Nephron (organoid): ENCODE measurements around the gene RHBDF1.

ENCODE experiments used
- H3K27ac Mint-ChIP-seq, 3 experiments: 2 replicates each; pipeline ENCODE4 v1.8.0; 2020; ENCODE audit warnings: mixed read lengths in 3 of 3, mild to moderate bottlenecking in 2 of 3, moderate library complexity in 1 of 3
- H3K27me3 Mint-ChIP-seq: 2 replicates; pipeline ENCODE4 v1.8.0; 2021; ENCODE audit warnings: low read depth, mild to moderate bottlenecking, moderate library complexity, mixed read lengths
- H3K36me3 Mint-ChIP-seq: 2 replicates; pipeline ENCODE4 v1.8.0; 2020; ENCODE audit warnings: low read depth, mixed read lengths
- H3K4me1 Mint-ChIP-seq: 2 replicates; pipeline ENCODE4 v1.8.0; 2020; ENCODE audit warnings: mixed read lengths
- H3K4me3 Mint-ChIP-seq, 3 experiments: 2 replicates each; pipeline ENCODE4 v1.8.0; 2020; ENCODE audit warnings: mild to moderate bottlenecking in 3 of 3, mixed read lengths in 3 of 3, moderate library complexity in 2 of 3
- H3K9me3 Mint-ChIP-seq: 2 replicates; pipeline ENCODE4 v1.8.0; 2020; ENCODE audit warnings: mixed read lengths
- TF ChIP-seq, protein P1 (sequence below), 3 experiments: fragments of 200-600 bp; sonication (generic); IDR thresholded peaks; one replicate each; pipeline ENCODE4 v1.5.0; 2021; ENCODE audit warnings: antibody characterized with exemption in 3 of 3; ENCODE audit not compliant: unreplicated experiment in 3 of 3

RHBDF1 gene

DNA sequence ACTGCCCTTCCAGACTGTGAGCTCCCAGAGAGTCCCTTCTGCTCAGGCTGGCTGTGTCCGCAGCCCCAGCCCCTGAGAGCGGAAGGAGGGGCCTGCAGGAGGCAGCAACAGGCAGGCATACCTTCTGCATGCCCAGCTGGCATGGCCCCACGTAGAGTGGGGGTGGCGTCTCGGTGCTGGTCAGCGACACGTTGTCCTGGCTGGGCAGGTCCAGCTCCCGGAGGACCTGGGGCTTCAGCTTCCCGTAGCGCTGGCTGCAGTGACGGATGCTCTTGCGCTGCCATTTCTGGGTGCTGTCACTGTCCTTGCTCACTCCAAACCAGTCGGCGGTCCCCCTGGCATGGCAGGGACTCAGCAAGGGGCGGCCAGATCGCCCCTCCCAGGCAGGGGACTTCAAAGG, 9.0 kb downstream of the RHBDF1 start:
- no peak overlapping the region for H3K4me3 Mint-ChIP-seq
- TF ChIP-seq, protein P1, sequence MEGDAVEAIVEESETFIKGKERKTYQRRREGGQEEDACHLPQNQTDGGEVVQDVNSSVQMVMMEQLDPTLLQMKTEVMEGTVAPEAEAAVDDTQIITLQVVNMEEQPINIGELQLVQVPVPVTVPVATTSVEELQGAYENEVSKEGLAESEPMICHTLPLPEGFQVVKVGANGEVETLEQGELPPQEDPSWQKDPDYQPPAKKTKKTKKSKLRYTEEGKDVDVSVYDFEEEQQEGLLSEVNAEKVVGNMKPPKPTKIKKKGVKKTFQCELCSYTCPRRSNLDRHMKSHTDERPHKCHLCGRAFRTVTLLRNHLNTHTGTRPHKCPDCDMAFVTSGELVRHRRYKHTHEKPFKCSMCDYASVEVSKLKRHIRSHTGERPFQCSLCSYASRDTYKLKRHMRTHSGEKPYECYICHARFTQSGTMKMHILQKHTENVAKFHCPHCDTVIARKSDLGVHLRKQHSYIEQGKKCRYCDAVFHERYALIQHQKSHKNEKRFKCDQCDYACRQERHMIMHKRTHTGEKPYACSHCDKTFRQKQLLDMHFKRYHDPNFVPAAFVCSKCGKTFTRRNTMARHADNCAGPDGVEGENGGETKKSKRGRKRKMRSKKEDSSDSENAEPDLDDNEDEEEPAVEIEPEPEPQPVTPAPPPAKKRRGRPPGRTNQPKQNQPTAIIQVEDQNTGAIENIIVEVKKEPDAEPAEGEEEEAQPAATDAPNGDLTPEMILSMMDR (IDR thresholded peaks at IDR 0.05; ENCODE audit: unreplicated experiment in 3 of 3): no peak
- H3K4me1 Mint-ChIP-seq: peaks cover 30% of the 10 kb centered on the region
- peaks cover 13% of the 10 kb centered on the region for H3K36me3 Mint-ChIP-seq
- H3K9me3 Mint-ChIP-seq: no peaks in the 10 kb centered on the region
- H3K27me3 Mint-ChIP-seq: no peaks in the 10 kb centered on the region
- H3K27ac Mint-ChIP-seq: no peak overlapping the region

DNA sequence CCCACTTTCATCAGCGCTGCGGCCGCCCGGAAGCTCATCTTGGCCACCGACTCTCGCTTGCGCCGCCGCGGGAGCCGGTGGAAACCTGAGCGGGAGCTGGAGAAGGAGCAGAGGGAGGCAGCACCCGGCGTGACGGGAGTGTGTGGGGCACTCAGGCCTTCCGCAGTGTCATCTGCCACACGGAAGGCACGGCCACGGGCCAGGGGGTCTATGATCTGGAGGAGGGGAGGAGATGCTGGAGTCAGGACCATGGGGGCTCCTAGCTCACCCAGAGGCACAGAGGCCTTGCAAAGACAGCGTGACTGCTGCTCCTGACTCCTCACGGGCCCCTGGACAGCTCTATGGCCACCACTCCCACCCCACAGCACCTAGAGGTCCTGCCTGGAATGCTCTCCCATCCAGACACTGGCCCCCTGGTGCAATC, 9.5 kb downstream of the RHBDF1 start:
- Mint-ChIP-seq H3K9me3 (no peaks in the 10 kb centered on the region), H3K4me1 (peaks cover 27% of the 10 kb centered on the region), H3K4me3 (no peak overlapping the region), H3K27ac (no peak overlapping the region), H3K27me3 (no peaks in the 10 kb centered on the region), H3K36me3 (peaks cover 18% of the 10 kb centered on the region)
- TF ChIP-seq, protein P1 (IDR thresholded peaks at IDR 0.05; ENCODE audit: unreplicated experiment in 3 of 3): no peak

DNA sequence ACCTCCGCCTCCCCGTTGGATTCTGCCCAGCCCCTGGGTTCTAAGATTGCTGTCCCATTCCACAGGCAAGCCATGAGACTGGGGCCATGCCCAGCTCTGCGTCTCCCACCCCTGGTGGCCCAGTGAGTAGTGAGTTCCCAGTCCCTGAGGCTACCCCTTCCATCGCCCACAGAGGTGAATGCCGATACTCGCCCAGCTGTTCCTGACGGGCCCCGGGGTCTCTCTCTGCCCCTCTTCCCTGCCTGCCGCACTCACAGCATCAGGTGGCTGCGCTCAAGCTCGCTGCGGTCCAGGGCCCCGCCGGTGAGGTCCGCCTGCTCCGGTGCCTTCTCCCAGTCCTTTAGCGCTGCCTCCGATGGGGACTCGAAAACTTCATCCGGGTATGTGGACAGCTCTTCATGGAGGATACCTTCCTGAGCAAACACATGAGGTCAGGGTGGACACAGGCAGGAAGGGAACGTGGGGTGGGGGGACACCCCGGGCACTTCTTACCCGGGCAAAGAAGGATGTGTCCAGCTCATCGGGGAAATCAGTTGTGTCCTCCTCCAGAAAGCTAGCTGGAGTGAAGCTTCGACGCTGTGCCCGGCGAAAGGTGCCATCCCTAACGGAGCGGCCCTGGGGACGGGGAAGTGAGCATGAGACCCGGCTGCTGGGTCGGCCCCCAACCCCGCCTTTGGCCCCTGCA, 10.0 kb downstream of the RHBDF1 start:
- TF ChIP-seq, protein P1 (IDR thresholded peaks at IDR 0.05; ENCODE audit: unreplicated experiment in 3 of 3): no peak
- no peaks in the 10 kb centered on the region for H3K9me3 Mint-ChIP-seq
- no peak overlapping the region for H3K4me3 Mint-ChIP-seq
- peaks cover 21% of the 10 kb centered on the region for H3K36me3 Mint-ChIP-seq
- no peak overlapping the region for H3K27ac Mint-ChIP-seq
- no peaks in the 10 kb centered on the region for H3K27me3 Mint-ChIP-seq
- peaks cover 22% of the 10 kb centered on the region for H3K4me1 Mint-ChIP-seq

DNA sequence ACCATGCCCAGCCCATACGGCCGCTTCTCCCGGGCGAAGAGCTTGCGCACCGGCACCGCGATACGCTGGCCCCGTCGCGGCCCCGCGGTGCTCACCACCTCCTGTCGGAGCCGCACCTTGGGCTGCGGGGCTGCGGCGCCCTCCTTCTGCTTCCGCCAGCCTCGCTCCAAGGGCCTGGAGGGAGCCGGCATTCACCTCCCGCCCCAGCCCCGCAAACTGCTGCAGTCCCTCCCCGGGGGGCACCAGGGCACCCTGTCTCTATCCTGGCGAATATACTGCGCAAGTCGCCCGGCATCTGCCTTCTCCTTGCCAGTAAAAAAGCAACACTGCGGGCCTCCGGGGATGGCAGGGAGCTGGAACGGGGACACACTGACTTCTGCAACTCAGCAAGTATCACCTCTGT, 10.6 kb downstream of the RHBDF1 start:
- Mint-ChIP-seq H3K4me3 (no peak overlapping the region), H3K36me3 (peaks cover 21% of the 10 kb centered on the region), H3K4me1 (peaks cover 16% of the 10 kb centered on the region), H3K9me3 (no peaks in the 10 kb centered on the region), H3K27me3 (no peaks in the 10 kb centered on the region), H3K27ac (no peak overlapping the region)
- TF ChIP-seq, protein P1 (IDR thresholded peaks at IDR 0.05; ENCODE audit: unreplicated experiment in 3 of 3): no peak

DNA sequence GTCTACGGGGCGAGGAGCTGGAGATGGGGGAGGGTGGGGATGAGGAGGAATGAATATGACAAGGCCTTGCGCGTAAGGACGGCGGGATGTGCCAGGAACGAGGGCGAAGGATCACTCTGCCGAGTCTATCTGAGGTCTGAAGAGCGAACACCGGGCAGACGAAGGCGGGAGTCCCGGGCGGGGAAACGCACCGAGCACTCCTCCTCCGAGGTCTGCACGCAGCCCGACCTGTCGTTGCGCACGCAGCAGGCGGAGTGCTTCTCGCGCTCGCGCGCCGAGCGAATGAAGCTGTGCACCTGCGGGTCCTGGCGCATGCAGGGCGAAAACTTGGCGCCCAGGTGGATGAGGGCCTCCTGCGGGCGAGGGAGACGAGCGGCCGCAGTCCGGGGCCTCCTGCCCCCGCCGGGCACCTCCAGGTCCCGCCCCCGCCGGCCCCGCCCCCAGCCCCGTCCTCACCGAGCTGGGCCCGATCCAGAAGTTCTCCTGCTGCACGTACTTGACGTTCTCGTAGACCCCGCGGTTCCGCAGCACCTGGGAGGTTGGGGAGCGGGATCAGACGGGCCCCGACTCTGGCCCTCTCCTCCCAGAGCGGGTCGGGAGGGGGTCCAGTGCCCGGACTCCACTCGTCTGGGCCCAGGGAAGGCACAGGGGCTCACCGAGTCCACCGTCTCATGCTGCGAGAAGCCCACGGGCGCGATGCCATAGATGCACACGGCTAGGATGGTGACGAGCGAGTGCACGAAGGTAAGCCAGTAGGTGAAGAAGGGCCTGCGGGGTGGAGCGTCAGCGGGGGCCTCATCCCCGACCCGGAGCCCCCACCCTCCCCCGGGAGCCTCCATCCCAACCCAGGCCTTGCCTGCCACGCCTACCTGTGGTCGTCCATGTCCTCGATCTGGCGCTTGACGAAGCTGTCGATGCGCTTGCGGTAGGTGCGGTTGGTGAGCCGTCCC, 11.2 kb downstream of the RHBDF1 start:
- Mint-ChIP-seq H3K36me3 (peaks cover 22% of the 10 kb centered on the region), H3K9me3 (no peaks in the 10 kb centered on the region), H3K27ac (no peak overlapping the region), H3K27me3 (no peaks in the 10 kb centered on the region), H3K4me3 (no peak overlapping the region), H3K4me1 (peaks cover 14% of the 10 kb centered on the region)
- TF ChIP-seq, protein P1 (IDR thresholded peaks at IDR 0.05; ENCODE audit: unreplicated experiment in 3 of 3): no peak
